Vagina (tissue), 2 donors: ENCODE measurements around the gene SPRY4.

ENCODE experiments used
- POLR2A ChIP-seq, 2 donors: fragments of 450-650 bp; IDR thresholded peaks; one replicate each; pipeline ENCODE4 v1.6.1; 2017; ENCODE audit warnings: antibody characterized with exemption in 2 of 2, mild to moderate bottlenecking in 2 of 2, moderate library complexity in 2 of 2
- TF ChIP-seq, protein P1 (sequence below), 3 experiments: fragments of 450-650 bp in 2 of 3; fragments of 200-600 bp in 1 of 3; sonication (generic) in 1 of 3; IDR thresholded peaks; one replicate each; pipeline ENCODE4 v1.5.1; 2017 to 2019; ENCODE audit warnings: antibody characterized with exemption in 3 of 3, mild to moderate bottlenecking in 2 of 3, moderate library complexity in 2 of 3

DNA sequence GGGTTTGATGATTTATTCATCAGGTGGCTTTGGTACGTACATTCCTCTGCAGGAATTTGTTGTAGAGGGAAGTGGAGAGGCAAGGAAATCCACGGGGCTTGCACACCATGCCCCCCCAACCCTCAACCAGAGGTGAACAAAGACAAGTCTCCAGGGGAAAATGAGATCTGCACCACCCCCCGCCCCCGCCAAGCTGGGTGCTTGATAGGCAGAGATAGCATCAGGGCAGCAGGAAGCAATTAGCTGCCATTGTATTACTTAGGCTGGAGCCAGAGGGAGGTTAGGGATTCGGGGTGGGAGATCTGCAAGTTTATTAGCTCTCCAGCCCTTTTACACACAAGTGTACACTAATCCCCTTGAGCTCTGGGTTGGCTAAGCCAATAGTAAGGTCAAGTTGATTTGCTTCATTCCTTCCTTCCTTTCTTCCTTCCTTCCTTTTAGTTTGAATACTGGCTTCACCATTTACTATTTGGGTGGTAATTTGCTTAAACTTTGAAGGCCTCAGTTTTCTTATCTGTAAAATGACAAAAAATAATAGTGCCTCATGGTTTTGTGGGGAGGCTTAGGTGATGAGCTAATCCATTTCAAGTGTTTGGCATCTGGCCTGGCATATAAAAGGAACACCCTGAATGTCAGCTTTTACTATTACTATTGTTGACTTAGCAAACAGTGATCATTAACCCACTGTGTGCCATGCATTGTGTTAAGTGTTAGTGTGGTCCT, 34.1 kb downstream of the SPRY4 start:
- TF ChIP-seq, protein P1, sequence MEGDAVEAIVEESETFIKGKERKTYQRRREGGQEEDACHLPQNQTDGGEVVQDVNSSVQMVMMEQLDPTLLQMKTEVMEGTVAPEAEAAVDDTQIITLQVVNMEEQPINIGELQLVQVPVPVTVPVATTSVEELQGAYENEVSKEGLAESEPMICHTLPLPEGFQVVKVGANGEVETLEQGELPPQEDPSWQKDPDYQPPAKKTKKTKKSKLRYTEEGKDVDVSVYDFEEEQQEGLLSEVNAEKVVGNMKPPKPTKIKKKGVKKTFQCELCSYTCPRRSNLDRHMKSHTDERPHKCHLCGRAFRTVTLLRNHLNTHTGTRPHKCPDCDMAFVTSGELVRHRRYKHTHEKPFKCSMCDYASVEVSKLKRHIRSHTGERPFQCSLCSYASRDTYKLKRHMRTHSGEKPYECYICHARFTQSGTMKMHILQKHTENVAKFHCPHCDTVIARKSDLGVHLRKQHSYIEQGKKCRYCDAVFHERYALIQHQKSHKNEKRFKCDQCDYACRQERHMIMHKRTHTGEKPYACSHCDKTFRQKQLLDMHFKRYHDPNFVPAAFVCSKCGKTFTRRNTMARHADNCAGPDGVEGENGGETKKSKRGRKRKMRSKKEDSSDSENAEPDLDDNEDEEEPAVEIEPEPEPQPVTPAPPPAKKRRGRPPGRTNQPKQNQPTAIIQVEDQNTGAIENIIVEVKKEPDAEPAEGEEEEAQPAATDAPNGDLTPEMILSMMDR (IDR thresholded peaks at IDR 0.05), result no peak
- no peak for TF ChIP-seq POLR2A (IDR thresholded peaks at IDR 0.05)
